HG03066 (cell line): Measurements from ENCODE around the gene PI16.

Source experiments
- ATAC-seq: cut with Tn5 transposase; IDR thresholded peaks from one replicate; pipeline ENCODE4 v1.9.1; 2021; ENCODE audit warnings: low read depth; ENCODE audit not compliant: unreplicated experiment

The PI16 gene

GRCh38 chr6:36954262-36954931 lies at the start of gene PI16:
Gene PI16, plus strand, starts transcription at chr6:36954738. Its CDS starts 23 bp downstream, at chr6:36954761.
- no peak for ATAC-seq

GRCh38 chr6:36904851-36905393 lies 49.6 kb upstream of the PI16 start:
- ATAC-seq, result no peak

- no peak for ATAC-seq
These were observed 47.8 kb upstream of the PI16 start for GRCh38 chr6:36906539-36907325.

GRCh38 chr6:36907781-36908180 lies 46.8 kb upstream of the PI16 start:
- ATAC-seq, result no peak

GRCh38 chr6:36908747-36909146 lies 45.8 kb upstream of the PI16 start:
- no peak for ATAC-seq

GRCh38 chr6:36912030-36912454 lies 42.5 kb upstream of the PI16 start:
- peak; percentile 25 for ATAC-seq

GRCh38 chr6:36912586-36912985 lies 42.0 kb upstream of the PI16 start:
- peak; percentile 67 for ATAC-seq

GRCh38 chr6:36913082-36913481 lies 41.5 kb upstream of the PI16 start:
- ATAC-seq, result no peak

- no peak for ATAC-seq
These were observed 40.2 kb upstream of the PI16 start for GRCh38 chr6:36914227-36914794.

GRCh38 chr6:36915599-36915998 lies 38.9 kb upstream of the PI16 start:
- ATAC-seq, result no peak

GRCh38 chr6:36916126-36916525 lies 38.4 kb upstream of the PI16 start:
- no peak for ATAC-seq

GRCh38 chr6:36917541-36918193 lies 36.9 kb upstream of the PI16 start:
- no peak for ATAC-seq

GRCh38 chr6:36920049-36920448 lies 34.5 kb upstream of the PI16 start:
- ATAC-seq, result no peak

- no peak for ATAC-seq
These were observed 34.0 kb upstream of the PI16 start for GRCh38 chr6:36920546-36920945.

GRCh38 chr6:36924131-36924530 lies 30.4 kb upstream of the PI16 start:
- no peak for ATAC-seq

- no peak for ATAC-seq
These were observed 29.7 kb upstream of the PI16 start for GRCh38 chr6:36924778-36925374.

GRCh38 chr6:36925809-36926208 lies 28.7 kb upstream of the PI16 start:
- no peak for ATAC-seq

- ATAC-seq, result no peak
These were observed 27.6 kb upstream of the PI16 start for GRCh38 chr6:36926708-36927513.

- no peak for ATAC-seq
These were observed 26.6 kb upstream of the PI16 start for GRCh38 chr6:36927691-36928546.
